GM18870 (cell line): Measurements from ENCODE around the gene DNAJB6.
"Not testable (repeated sequence)": the region's sequence is repeated elsewhere in the genome, so short reads cannot be mapped to it uniquely, and the experiment has no call there.

Experiments
- ATAC-seq: cut with Tn5 transposase; IDR thresholded peaks from one replicate; pipeline ENCODE4 v1.9.1; 2021; ENCODE audit warnings: moderate library complexity; ENCODE audit not compliant: unreplicated experiment

DNAJB6 gene

GRCh38 chr7:157320608-157320980 is 16.2 kb upstream of the DNAJB6 start:
- ATAC-seq, result no peak

- ATAC-seq, result no peak
Observed at GRCh38 chr7:157323401-157323800, 13.4 kb upstream of the DNAJB6 start.

- no peak for ATAC-seq
Observed at GRCh38 chr7:157329447-157329846, 7.4 kb upstream of the DNAJB6 start.

- not testable (repeated sequence) for ATAC-seq
Observed at GRCh38 chr7:157330567-157330966, 6.2 kb upstream of the DNAJB6 start.

- ATAC-seq, result not testable (repeated sequence)
Observed at GRCh38 chr7:157331049-157331448, 5.8 kb upstream of the DNAJB6 start.

- no peak for ATAC-seq
Observed at GRCh38 chr7:157335236-157335635, 1.6 kb upstream of the DNAJB6 start.

- no peak for ATAC-seq
Observed at GRCh38 chr7:157335991-157336382, 817 bp upstream of the DNAJB6 start.

GRCh38 chr7:157337316-157338149 is 729 bp downstream of the DNAJB6 start:
- ATAC-seq, result no peak

- no peak for ATAC-seq
Observed at GRCh38 chr7:157339777-157340677, 3.2 kb downstream of the DNAJB6 start.

- ATAC-seq, result no peak
Observed at GRCh38 chr7:157347217-157347904, 10.6 kb downstream of the DNAJB6 start.

GRCh38 chr7:157348548-157348947 is 11.7 kb downstream of the DNAJB6 start:
- ATAC-seq, result no peak

- ATAC-seq, result no peak
Observed at GRCh38 chr7:157352516-157352915, 15.7 kb downstream of the DNAJB6 start.

- no peak for ATAC-seq
Observed at GRCh38 chr7:157355784-157356511, 19.1 kb downstream of the DNAJB6 start.

GRCh38 chr7:157357129-157358040 is 20.6 kb downstream of the DNAJB6 start:
- peak; percentile 95 for ATAC-seq

- no peak for ATAC-seq
Observed at GRCh38 chr7:157358041-157358752, 21.4 kb downstream of the DNAJB6 start.

GRCh38 chr7:157358753-157359096 is 21.9 kb downstream of the DNAJB6 start:
- no peak for ATAC-seq

- ATAC-seq, result no peak
Observed at GRCh38 chr7:157359581-157359980, 22.8 kb downstream of the DNAJB6 start.

- ATAC-seq, result no peak
Observed at GRCh38 chr7:157360483-157361025, 23.8 kb downstream of the DNAJB6 start.

- ATAC-seq, result no peak
Observed at GRCh38 chr7:157361537-157361936, 24.7 kb downstream of the DNAJB6 start.
